T47D (cell line): ENCODE measurements around the gene ANKRD11.

Source experiments
- DNase-seq, 2 experiments: peaks; one replicate each; pipeline versions ENCODE4 v3.0.0 to v3.0.0-alpha.2; 2011 to 2012; ENCODE audit warnings: low read depth in 1 of 2, low spot score in 1 of 2
- JUND ChIP-seq: IDR thresholded peaks from 2 replicates; pipeline ENCODE4 v1.6.1; 2012; ENCODE audit warnings: low read depth
- in situ Hi-C: cut with HindIII; loops from 2 replicates; pipeline ENCODE4 v1.10.0; 2016; ENCODE audit warnings: low sequenced_read_pairs, low pct_unique_long_range_greater_than_20kb

Gene ANKRD11

GRCh38 chr16:89420204-89420603, 70.2 kb downstream of the ANKRD11 start:
- in situ Hi-C loops: no loop called here
- no peak for TF ChIP-seq JUND

DNA sequence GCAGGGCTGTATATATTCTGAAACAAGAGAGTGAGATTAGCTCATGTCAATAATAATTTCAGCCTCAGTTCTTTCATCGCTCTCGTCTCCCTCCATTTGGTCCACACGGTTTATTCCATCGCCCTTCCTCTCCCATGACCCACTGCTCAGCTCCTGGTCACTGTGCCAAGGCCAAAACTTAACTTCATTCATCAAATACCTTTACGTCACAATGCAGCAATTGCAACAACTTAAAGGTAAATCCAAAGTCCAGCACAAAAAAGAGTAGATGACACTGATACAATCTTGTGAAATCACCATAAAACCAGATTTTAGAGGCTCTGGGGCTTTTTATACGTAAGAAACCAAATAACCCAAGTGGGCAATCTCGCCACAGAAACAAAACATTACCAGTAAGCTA, 72.0 kb downstream of the ANKRD11 start:
- DNase-seq: no peak
- no peak for TF ChIP-seq JUND
- in situ Hi-C loops: no loop called here

More at GRCh38 chr16:89420204-89420603, 70.2 kb downstream of the ANKRD11 start:
- DNase-seq: no peak

DNA sequence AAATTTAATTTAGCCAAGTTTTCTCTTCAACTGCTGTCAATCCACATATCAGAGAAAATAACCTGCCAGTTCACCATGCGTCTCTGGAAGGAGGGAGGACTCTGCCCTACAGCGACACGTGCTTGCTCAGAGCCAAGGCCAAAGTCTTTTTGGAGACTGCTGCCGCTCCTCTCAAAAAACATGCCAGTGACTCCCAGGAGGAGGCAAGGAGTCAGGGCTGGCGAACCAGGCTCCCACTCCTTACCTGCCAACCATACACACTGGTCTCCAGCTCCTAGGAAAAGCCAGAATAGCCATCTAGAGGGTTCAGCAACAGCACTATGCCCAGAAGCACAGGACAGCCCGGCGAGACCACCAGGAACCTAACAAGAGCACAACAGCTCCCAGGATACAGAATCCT, 73.0 kb downstream of the ANKRD11 start:
- TF ChIP-seq JUND: no peak
- DNase-seq: no peak
- in situ Hi-C loops: no loop called here

DNA sequence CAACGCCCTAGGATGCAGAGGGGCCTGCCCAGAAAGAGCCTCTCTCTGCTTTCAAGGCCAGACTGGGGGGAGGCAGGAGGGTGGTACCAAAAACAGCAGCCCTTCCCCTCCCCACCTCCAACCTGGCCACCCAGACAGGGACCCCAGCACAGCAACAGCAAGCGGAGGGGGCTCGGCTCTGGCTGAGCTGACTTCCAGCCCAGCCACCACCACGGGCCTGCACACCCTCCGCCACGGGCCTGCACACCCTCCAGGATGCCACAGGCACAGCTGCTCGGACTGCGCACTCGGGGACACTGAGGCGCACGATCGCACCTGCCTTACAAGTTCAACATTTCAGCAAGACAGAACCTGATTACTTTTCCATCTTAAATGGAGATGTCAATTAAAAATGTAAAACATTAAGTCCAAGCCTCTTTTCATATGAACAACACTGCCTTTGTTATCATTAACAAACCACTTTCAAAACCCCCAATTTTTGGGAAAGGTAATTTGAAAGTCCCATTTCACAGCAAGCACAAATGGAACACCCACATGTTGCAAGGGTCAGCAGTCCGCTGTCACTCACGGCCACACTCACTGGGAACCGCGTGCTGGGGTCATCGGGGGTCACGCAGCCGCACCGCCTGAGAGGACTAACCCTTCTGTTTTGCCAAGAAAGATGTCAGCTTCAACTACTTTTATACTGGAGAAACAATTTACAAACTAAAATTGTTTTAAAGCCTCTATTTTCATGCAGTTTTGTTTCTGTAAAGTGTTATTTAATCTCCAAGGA, 76.4 kb downstream of the ANKRD11 start:
- DNase-seq: no peak
- no peak for TF ChIP-seq JUND
- in situ Hi-C loops: no loop called here

- TF ChIP-seq JUND: no peak
- in situ Hi-C loops: no loop called here
- DNase-seq: no peak
Measured at GRCh38 chr16:89412811-89413210, 77.5 kb downstream of the ANKRD11 start.

DNA sequence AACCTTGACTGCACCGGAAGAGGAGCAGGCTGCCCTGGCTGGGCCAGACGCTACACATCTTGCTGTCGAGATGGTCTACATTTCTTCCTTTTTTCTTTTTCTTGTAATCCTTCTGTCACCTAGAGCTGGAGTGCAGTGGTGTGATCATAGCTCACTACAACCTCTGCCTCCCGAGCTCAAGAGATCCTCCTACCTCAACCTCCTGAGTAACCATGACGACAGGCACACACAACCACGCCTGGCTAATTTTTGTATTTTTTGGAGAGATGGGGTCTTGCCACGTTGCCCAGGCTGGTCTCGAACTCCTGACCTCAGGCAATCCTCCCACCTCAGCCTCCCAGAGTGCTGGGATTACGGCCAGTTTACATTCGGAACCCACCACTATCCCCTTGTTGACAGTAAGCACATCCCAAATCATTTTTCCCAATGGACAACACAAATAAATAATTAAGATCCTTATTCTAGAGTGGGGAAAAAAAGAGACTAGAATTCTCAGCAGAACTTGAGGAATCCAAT, 79.0 kb downstream of the ANKRD11 start:
- DNase-seq: no peak
- no peak for TF ChIP-seq JUND
- in situ Hi-C loops: no loop called here

- TF ChIP-seq JUND: no peak
- peak; percentile 73 to 94 for DNase-seq
- in situ Hi-C loops: no loop called here
Measured at GRCh38 chr16:89410794-89411309, 79.5 kb downstream of the ANKRD11 start.

DNA sequence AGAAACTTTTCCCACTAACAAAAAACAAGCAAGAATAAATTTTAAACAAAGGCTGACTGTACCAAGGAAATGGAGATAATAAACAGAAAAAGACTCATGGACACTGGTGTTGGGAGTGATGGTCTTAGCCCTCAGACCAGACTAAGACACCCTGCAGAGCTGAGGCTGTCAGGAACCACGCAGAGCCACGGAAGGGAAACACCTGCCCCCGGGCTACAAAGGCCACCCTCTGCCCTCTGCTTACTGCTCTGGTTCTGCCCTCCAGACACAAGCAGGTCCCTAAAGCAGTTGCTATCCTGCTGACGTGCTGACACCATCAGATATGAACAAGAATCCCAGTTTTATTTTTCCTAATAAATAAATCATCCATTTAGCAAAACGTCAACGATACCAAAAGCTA, 80.0 kb downstream of the ANKRD11 start:
- no peak for DNase-seq
- in situ Hi-C loops: no loop called here
- no peak for TF ChIP-seq JUND

DNA sequence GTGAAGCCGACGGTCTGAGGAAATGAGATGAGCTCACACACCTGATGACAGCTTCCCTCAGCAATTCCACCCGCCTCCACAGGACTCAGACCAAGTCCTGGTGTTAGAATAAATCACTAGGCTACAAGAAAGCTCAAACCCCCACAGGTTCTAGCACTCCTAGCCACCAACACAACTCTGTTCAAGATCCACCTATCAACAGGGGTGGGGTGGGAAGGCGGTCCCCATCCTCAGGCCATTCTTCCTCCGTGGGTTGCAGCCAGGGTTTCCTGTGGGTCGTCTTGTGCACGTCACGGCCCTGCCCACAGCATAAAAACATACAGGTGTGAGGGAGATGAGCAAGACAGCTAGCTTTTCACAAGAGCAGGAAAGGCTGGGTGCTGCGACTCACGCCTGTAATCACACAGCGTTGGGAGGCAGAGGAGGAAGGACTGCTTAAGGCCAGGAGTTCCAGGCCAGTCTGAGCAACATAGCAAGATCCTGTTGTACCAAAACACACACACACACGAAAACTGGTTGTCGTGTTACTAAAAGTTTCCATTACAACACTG, 81.1 kb downstream of the ANKRD11 start:
- DNase-seq: no peak
- in situ Hi-C loops: no loop called here
- TF ChIP-seq JUND: no peak

DNA sequence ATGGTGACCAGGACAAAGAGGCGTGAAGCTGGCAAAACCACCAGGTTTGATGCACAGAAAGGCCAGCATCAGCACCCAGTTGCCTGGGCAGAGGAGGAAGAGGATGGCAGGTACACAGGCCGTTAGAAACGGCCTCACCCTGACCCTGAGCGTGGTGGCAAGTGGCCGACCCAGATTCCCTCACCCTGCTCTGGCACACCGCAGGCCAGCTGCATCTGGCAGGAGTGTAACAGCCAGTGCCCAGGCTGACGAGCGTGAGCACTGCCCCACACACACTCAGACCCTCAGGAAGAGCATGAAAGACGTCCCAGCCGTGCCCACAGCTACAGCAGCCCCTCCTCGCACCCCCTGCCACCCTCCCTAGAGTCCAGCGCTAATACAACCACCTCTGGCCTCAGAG, 82.0 kb downstream of the ANKRD11 start:
- in situ Hi-C loops: no loop called here
- TF ChIP-seq JUND: no peak
- no peak for DNase-seq

- no peak for DNase-seq
- TF ChIP-seq JUND: no peak
- in situ Hi-C loops: no loop called here
Measured at GRCh38 chr16:89407925-89408300, 82.4 kb downstream of the ANKRD11 start.

DNA sequence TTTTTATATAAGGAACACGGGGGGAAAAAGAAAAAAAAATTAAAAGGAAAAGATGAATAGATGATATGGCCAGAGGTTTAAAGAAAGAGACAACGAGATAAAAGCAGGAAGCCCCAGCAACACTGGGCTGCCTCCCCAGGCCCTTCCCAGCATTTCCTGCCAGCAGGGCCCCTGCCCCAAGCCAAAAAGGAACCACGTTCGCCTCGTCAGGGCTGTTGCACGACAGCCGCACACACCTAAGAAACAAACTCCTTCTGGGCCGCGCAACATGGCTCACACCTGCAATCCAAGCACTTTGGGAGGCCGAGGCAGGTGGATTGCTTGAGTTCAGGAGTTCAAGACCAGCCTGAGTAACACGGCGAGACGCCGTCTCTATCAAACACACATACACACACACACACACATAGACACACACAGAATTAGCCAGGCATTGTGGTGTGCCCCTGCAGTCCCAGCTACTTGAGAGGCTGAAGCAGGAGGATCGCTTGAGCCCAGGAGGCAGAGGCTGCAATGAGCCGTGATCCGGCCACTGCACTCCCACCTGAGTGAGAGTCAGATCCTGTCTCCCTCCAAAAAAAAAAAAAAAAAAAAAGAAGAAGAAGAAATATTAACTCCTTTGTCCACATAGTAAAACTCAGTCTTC, 83.0 kb downstream of the ANKRD11 start:
- TF ChIP-seq JUND: no peak
- DNase-seq: no peak
- in situ Hi-C loops: no loop called here

DNA sequence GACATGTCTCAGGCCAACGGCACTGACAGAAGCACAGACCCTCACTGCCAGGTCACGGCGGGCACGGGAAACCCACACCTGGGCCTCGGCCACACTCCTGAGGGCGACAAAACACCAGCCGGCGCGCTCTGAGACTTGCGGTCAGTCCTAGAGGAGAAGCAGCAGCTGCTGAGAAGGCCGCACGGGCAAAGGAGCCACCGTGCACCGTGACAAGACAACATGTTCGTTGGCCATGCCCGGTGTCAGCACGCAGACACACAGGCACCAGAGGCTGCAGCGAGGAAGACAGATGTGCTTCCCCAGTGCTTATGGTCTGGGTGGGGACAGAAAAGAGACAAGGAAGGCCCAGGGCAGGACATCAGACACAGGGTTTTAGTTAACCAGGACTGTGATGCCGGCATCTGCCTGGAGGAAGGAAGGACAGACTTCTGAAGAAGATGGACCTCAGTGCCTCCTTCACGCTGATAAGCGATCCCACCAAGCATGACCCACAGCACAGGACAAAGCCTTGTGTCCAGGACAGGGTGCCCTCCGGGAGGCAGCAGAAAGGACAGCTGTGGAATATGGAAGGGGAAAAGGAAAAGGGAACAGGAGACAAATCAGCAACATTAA, 84.0 kb downstream of the ANKRD11 start:
- TF ChIP-seq JUND: no peak
- no peak for DNase-seq
- in situ Hi-C loops: no loop called here
